GM12878 (cell line): Measurements from ENCODE around the gene NR1I3. TPM values are rescaled to one million over a fixed set of nuclear protein-coding genes. Genes with fewer than 3 reads are reported as not detected.

Experiments used
- ATAC-seq: fragments of 200-7000 bp; cut with Tn5 transposase; 3 replicates; pipeline ENCODE4 v1.9.1; 2020; ENCODE audit warnings: mild to moderate bottlenecking, moderate library complexity
- BruUV-seq: library from RNA; stranded (reverse); fragments of 400-500 nt; replicated peaks from 2 replicates; lab custom pipeline; 2021; lab: Mats Ljungman, UMichigan
- CTCF ChIA-PET: fragments of 300-600 bp; sonication (Branson Sonifier 250); formaldehyde crosslinking; extraction: SDS; loops from one replicate; lab custom pipeline; 2021; ENCODE audit warnings: inconsistent platforms; lab: Yijun Ruan, JAX
- POLR2A ChIA-PET: fragments of 350-600 bp; formaldehyde crosslinking; extraction: SDS; loops from one replicate; lab custom pipeline; 2021; ENCODE audit warnings: inconsistent platforms; lab: Charles Lee
- RAD21 ChIA-PET: fragments of 300-600 bp; sonication (Branson Sonifier 250); formaldehyde crosslinking; loops from one replicate; lab custom pipeline; 2023; ENCODE audit warnings: antibody characterized with exemption; ENCODE audit not compliant: unreplicated experiment; lab: Charles Lee
- SMC1A ChIA-PET: fragments of 300-600 bp; sonication (Branson Sonifier 250); formaldehyde crosslinking; loops from one replicate; lab custom pipeline; 2023; ENCODE audit not compliant: unreplicated experiment, uncharacterized antibody; lab: Charles Lee
- DNase-seq: peaks from one replicate; pipeline ENCODE4 v3.0.0-alpha.2; 2011; ENCODE audit warnings: low read depth, low spot score
- FAIRE-seq: peaks from 3 replicates; lab custom pipeline; 2011; peaks lifted over from hg19 to GRCh38; lab: Jason Lieb, UNC
- H2AFZ ChIP-seq: 2 replicates; pipeline ENCODE4 v1.6.0; 2011; ENCODE audit warnings: low read depth, low read length, control low read depth; ENCODE audit not compliant: control insufficient read depth
- H3K27ac ChIP-seq: 2 replicates; pipeline ENCODE4 v1.5.1; 2011; ENCODE audit warnings: control low read depth; ENCODE audit not compliant: control insufficient read depth, insufficient read depth
- H3K27me3 ChIP-seq, 2 experiments: replicated peaks in 1 of 2; 2 replicates each; pipeline versions ENCODE4 v1.6.0 to v1.6.1; 2011; ENCODE audit warnings: low read length in 1 of 2; ENCODE audit not compliant: control insufficient read depth in 2 of 2, insufficient read depth in 2 of 2
- H3K36me3 ChIP-seq, 2 experiments: 2 replicates each; pipeline ENCODE4 v1.5.1; 2011; ENCODE audit warnings: low read length in 1 of 2; ENCODE audit not compliant: control insufficient read depth in 2 of 2, insufficient read depth in 2 of 2
- H3K4me1 ChIP-seq: 2 replicates; pipeline ENCODE4 v1.6.1; 2011; ENCODE audit warnings: mild to moderate bottlenecking, low read length, moderate library complexity, mixed read lengths; ENCODE audit not compliant: control insufficient read depth, insufficient read depth
- H3K4me2 ChIP-seq: 2 replicates; pipeline ENCODE4 v1.6.0; 2011; ENCODE audit warnings: control low read depth; ENCODE audit not compliant: control insufficient read depth, insufficient read depth
- H3K4me3 ChIP-seq: fragments of 200-600 bp; sonication (generic); 2 replicates; pipeline ENCODE4 v1.5.1; 2016
- H3K79me2 ChIP-seq: 2 replicates; pipeline ENCODE4 v1.6.0; 2011; ENCODE audit warnings: low read length; ENCODE audit not compliant: control insufficient read depth, insufficient read depth
- H3K9ac ChIP-seq: 2 replicates; pipeline ENCODE4 v1.8.0; 2011; ENCODE audit warnings: low read length, control low read depth, mixed read lengths; ENCODE audit not compliant: control insufficient read depth, insufficient read depth
- H3K9me3 ChIP-seq: replicated peaks from 3 replicates; pipeline ENCODE4 v1.5.1; 2011; ENCODE audit warnings: mild to moderate bottlenecking, low read length; ENCODE audit not compliant: control insufficient read depth, insufficient read depth
- H4K20me1 ChIP-seq: 2 replicates; pipeline ENCODE4 v1.6.0; 2011; ENCODE audit not compliant: control insufficient read depth, insufficient read depth
- CHD1 ChIP-seq: IDR thresholded peaks from 2 replicates; pipeline ENCODE4 v1.6.1; 2012; ENCODE audit warnings: low read depth, low read length, improper control_type of control experiment
- EP300 ChIP-seq, 2 experiments: fragments of 150-350 bp in 1 of 2; IDR thresholded peaks; 2 replicates each; pipeline ENCODE4 v1.6.1; 2011 to 2012; ENCODE audit warnings: low read depth in 2 of 2, low read length in 2 of 2, borderline replicate concordance in 1 of 2, improper control_type of control experiment in 1 of 2, inconsistent platforms in 1 of 2; ENCODE audit not compliant: control insufficient read depth in 1 of 2
- ESRRA ChIP-seq: IDR thresholded peaks from 2 replicates; pipeline ENCODE4 v1.6.1; 2012; ENCODE audit warnings: mild to moderate bottlenecking, low read length, improper control_type of control experiment
- GABPA ChIP-seq: IDR thresholded peaks from 2 replicates; pipeline ENCODE4 v1.6.1; 2014; ENCODE audit warnings: antibody characterized with exemption, low read depth, mild to moderate bottlenecking, inconsistent platforms
- NR2C2 ChIP-seq: IDR thresholded peaks from 2 replicates; pipeline ENCODE4 v1.6.1; 2011; ENCODE audit warnings: borderline replicate concordance, low read depth; ENCODE audit not compliant: control insufficient read depth, insufficient read length
- NRF1 ChIP-seq: conservative IDR thresholded peaks from 2 replicates; pipeline ENCODE4 v1.6.1; 2011; ENCODE audit warnings: mild to moderate bottlenecking, low read depth, low read length, improper control_type of control experiment
- SUPT20H ChIP-seq: IDR thresholded peaks from 2 replicates; pipeline ENCODE4 v1.6.1; 2011; ENCODE audit warnings: low read depth, mild to moderate bottlenecking, low read length, moderate library complexity, borderline replicate concordance; ENCODE audit not compliant: control insufficient read depth
- SUZ12 ChIP-seq: fragments of 200-600 bp; sonication (generic); IDR thresholded peaks from one replicate; pipeline ENCODE4 v1.6.1; 2018; ENCODE audit warnings: antibody characterized with exemption, mild to moderate bottlenecking; ENCODE audit not compliant: unreplicated experiment
- TBL1XR1 ChIP-seq: IDR thresholded peaks from 2 replicates; pipeline ENCODE4 v1.6.1; 2012; ENCODE audit warnings: low read depth, low read length, improper control_type of control experiment
- TCF7 ChIP-seq: IDR thresholded peaks from 2 replicates; pipeline ENCODE4 v1.6.1; 2014; ENCODE audit warnings: antibody characterized with exemption, borderline replicate concordance
- USF1 ChIP-seq: IDR thresholded peaks from 2 replicates; pipeline ENCODE4 v1.6.1; 2011; ENCODE audit warnings: borderline replicate concordance, low read depth, mild to moderate bottlenecking, moderate library complexity, mixed read lengths, low read length; ENCODE audit not compliant: insufficient read depth; ENCODE audit errors: extremely low read length
- ZNF24 ChIP-seq: fragments of 450-650 bp; IDR thresholded peaks from 2 replicates; pipeline ENCODE4 v1.6.1; 2017; ENCODE audit warnings: antibody characterized with exemption, mild to moderate bottlenecking
- WGBS: methylation state at CpG from one replicate; pipeline ENCODE4 v1.1.6; 2016; ENCODE audit warnings: low lambda C conversion rate; ENCODE audit not compliant: insufficient replicate concordance, insufficient coverage; ENCODE audit errors: missing lambda C conversion rate; 5-methylcytosine and 5-hydroxymethylcytosine counted together
- in situ Hi-C: fragments of 300-500 bp; cut with MboI; formaldehyde crosslinking; loops from 9 replicates; pipeline ENCODE4 v1.14.3; 2018; ENCODE audit warnings: mixed read lengths
- intact Hi-C: fragments of 100-400 bp; cut with micrococcal nuclease; formaldehyde crosslinking; loops from one replicate; pipeline ENCODE4 v1.14.2; 2022; ENCODE audit not compliant: unreplicated experiment
- polyA plus RNA-seq, 11 experiments: library from polyadenylated mRNA; depleted of rRNA in 4 of 11; unstranded in 6 of 11; stranded (reverse) in 5 of 11; fragments of >200 nt; fragmentation: Nextera tagmentation in 4 of 11; fragmentation: Illumina TruSeq in 1 of 11; extraction: Ambion mirVana in 4 of 11; extraction: Trizol in 1 of 11; gene quantifications; 1 replicate in 1 of 11; 2 replicates in 10 of 11; pipeline versions ENCODE4 v1.2.1 to v1.2.3, GENCODE V29; 2011 to 2016; ENCODE audit warnings: inconsistent platforms in 2 of 11, missing spikeins in 2 of 11, low read depth in 1 of 11
- total RNA-seq, 4 experiments: library from RNA; depleted of rRNA in 3 of 4; stranded (reverse); fragments of >200 nt in 3 of 4; fragmentation: Illumina TruSeq in 1 of 4; extraction: Trizol in 1 of 4; gene quantifications; 2 replicates each; pipeline versions ENCODE4 v1.2.1 to v1.2.3, GENCODE V29; 2013 to 2021
- TF ChIP-seq, protein P1 (sequence below): fragments of 450-650 bp; formaldehyde crosslinking; IDR thresholded peaks from 2 replicates; pipeline ENCODE4 v1.4.0; 2022; ENCODE audit warnings: mild to moderate bottlenecking, moderate library complexity
- TF ChIP-seq, protein P2 (sequence below): IDR thresholded peaks from 2 replicates; pipeline ENCODE4 v1.6.1; 2012; ENCODE audit warnings: low read length, inconsistent platforms
- TF ChIP-seq, protein P3 (sequence below): IDR thresholded peaks from 2 replicates; pipeline ENCODE4 v1.6.1; 2011; ENCODE audit warnings: borderline replicate concordance, low read depth, mild to moderate bottlenecking, moderate library complexity, low read length; ENCODE audit not compliant: insufficient read depth, poor library complexity, severe bottlenecking

The NR1I3 gene
- total and polyA plus RNA-seq, 10 of the 15 experiments (the other 5 are each of a cell fraction or from before 2014, with no cell fraction given): 0.13 to 0.52 (median 0.24) TPM; not detected in 7

DNA sequence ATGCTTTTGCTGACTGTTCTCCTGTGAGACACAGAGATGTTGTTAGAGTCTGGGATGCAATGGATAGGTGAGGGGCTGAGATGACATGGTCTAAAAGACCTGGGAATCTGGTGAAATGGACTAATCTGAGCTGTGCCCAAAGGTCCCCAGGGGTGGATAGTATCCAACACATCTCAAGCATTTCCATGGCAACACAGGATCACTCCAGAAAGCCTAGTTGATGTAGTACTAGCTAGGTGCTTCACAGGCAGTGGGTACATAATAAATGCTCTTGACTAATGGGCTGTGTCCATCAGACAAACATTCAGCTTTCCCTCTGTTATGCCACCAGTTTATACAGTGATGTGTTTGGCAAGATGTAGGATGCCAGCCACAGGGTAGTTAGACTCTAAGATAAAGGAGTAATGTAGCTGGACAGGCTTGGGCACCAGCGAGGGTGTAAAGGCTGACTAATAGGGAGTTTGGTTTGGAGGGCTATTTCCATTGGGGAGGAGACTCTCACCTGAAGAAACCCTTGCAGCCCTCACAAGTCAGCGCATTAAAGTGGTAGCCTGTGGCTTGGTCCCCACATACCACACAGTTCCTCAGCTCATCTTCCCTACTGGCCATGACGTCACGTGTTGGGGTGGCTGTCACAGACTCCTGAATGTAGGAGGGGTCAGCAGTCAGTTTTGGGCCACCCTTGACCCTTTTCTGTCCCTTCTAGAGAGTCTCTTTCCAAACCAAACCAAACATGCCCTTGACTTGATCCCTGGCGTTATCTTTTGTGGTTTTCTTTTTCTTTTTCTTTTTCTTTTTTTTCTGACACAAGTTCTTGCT, 1.8 kb downstream of the NR1I3 start:
- Histone ChIP-seq H3K4me1 (no peaks in the 10 kb centered on the region), H3K4me2 (no peak overlapping the region), H3K79me2 (no peaks in the 10 kb centered on the region), H3K9me3 (no peaks in the 10 kb centered on the region), H3K27me3 (no peaks in the 10 kb centered on the region), H3K4me3 (no peak overlapping the region), H2AFZ (no peak overlapping the region), H3K27ac (no peak overlapping the region), H3K36me3 (no peaks in the 10 kb centered on the region), H3K9ac (no peak overlapping the region), H4K20me1 (no peaks in the 10 kb centered on the region)
- no peak for DNase-seq
- 66% methylated on average over 5 of the region's 5 CpGs for WGBS
- POLR2A ChIA-PET: interaction anchor here (1.0 kb wide), 1 partner anchor 40 kb away, joined by 3 read pairs; no protein-coding TSS in a partner anchor
- SMC1A ChIA-PET: interaction anchor here (0.6 to 1.8 kb wide), 8 partner anchors 9 to 923 kb away, joined by 3 to 7 read pairs (median 3); partner anchors contain the start of gene TOMM40L
- CTCF ChIA-PET: interaction anchor here (0.8 to 2.9 kb wide), 4 partner anchors 9 to 146 kb away, joined by 3 to 10 read pairs (median 6); partner anchors contain the start of gene TOMM40L
- FAIRE-seq: no peak
- RAD21 ChIA-PET: interaction anchor here (1.0 kb wide), 1 partner anchor 138 kb away, joined by 3 read pairs; no protein-coding TSS in a partner anchor
- intact Hi-C loops (no loop called here), in situ Hi-C loops (no loop called here)
- BruUV-seq: no TSS peak
- no peak for ATAC-seq
- TF ChIP-seq, protein P1, sequence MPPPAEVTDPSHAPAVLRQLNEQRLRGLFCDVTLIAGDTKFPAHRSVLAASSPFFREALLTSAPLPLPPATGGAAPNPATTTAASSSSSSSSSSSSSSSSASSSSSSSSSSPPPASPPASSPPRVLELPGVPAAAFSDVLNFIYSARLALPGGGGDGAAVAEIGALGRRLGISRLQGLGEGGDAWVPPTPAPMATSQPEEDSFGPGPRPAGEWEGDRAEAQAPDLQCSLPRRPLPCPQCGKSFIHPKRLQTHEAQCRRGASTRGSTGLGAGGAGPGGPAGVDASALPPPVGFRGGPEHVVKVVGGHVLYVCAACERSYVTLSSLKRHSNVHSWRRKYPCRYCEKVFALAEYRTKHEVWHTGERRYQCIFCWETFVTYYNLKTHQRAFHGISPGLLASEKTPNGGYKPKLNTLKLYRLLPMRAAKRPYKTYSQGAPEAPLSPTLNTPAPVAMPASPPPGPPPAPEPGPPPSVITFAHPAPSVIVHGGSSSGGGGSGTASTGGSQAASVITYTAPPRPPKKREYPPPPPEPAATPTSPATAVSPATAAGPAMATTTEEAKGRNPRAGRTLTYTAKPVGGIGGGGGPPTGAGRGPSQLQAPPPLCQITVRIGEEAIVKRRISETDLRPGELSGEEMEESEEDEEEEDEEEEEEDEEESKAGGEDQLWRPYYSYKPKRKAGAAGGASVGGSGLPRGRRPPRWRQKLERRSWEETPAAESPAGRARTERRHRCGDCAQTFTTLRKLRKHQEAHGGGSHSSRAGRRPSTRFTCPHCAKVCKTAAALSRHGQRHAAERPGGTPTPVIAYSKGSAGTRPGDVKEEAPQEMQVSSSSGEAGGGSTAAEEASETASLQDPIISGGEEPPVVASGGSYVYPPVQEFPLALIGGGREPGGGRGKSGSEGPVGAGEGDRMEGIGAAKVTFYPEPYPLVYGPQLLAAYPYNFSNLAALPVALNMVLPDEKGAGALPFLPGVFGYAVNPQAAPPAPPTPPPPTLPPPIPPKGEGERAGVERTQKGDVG (CRISPR knock-in tag): no peak
- TF ChIP-seq CHD1 (no peak), EP300 (IDR thresholded peaks at IDR 0.05; ENCODE audit: borderline replicate concordance in 1 of 2, control insufficient read depth in 1 of 2, low read depth in 2 of 2, low read length in 2 of 2) (no peak), TCF7 (no peak), USF1 (no peak), GABPA (no peak), NRF1 (no peak), TBL1XR1 (no peak), NR2C2 (no peak), ESRRA (no peak), SUZ12 (no peak), SUPT20H (no peak), ZNF24 (no peak)
- TF ChIP-seq, protein P2, sequence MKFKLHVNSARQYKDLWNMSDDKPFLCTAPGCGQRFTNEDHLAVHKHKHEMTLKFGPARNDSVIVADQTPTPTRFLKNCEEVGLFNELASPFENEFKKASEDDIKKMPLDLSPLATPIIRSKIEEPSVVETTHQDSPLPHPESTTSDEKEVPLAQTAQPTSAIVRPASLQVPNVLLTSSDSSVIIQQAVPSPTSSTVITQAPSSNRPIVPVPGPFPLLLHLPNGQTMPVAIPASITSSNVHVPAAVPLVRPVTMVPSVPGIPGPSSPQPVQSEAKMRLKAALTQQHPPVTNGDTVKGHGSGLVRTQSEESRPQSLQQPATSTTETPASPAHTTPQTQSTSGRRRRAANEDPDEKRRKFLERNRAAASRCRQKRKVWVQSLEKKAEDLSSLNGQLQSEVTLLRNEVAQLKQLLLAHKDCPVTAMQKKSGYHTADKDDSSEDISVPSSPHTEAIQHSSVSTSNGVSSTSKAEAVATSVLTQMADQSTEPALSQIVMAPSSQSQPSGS: no peak
- TF ChIP-seq, protein P3, sequence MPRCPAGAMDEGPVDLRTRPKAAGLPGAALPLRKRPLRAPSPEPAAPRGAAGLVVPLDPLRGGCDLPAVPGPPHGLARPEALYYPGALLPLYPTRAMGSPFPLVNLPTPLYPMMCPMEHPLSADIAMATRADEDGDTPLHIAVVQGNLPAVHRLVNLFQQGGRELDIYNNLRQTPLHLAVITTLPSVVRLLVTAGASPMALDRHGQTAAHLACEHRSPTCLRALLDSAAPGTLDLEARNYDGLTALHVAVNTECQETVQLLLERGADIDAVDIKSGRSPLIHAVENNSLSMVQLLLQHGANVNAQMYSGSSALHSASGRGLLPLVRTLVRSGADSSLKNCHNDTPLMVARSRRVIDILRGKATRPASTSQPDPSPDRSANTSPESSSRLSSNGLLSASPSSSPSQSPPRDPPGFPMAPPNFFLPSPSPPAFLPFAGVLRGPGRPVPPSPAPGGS: no peak
